IMR-90 (cell line): ENCODE measurements around the gene THADA. TPM values are rescaled to one million over a fixed set of nuclear protein-coding genes. Genes with fewer than 3 reads are reported as not detected.

Source experiments
- ATAC-seq: fragments of 200-7000 bp; cut with Tn5 transposase; 2 replicates; pipeline ENCODE4 v1.9.1; 2020; ENCODE audit warnings: low read depth, mild to moderate bottlenecking, moderate library complexity
- BruUV-seq: library from RNA; stranded (reverse); fragments of 400-500 nt; replicated peaks from 2 replicates; lab custom pipeline; 2021; lab: Mats Ljungman, UMichigan
- CTCF ChIA-PET: fragments of 300-600 bp; formaldehyde crosslinking; extraction: SDS; loops from one replicate; lab custom pipeline; 2021; ENCODE audit warnings: antibody characterized with exemption; lab: Yijun Ruan, JAX
- POLR2A ChIA-PET: fragments of 300-600 bp; sonication (Branson Sonifier 250); formaldehyde crosslinking; loops from one replicate; lab custom pipeline; 2022; ENCODE audit warnings: antibody characterized with exemption; ENCODE audit not compliant: unreplicated experiment; lab: Charles Lee
- DNase-seq: peaks from one replicate; pipeline ENCODE4 v3.0.0; 2013
- H2AFZ ChIP-seq: replicated peaks from 2 replicates; pipeline ENCODE3; 2013; ENCODE audit warnings: low read length, mild to moderate bottlenecking; ENCODE audit not compliant: poor library complexity
- H2AK5ac ChIP-seq: 2 replicates; pipeline ENCODE4 v1.6.1; 2013; ENCODE audit warnings: low read depth, low read length, inconsistent platforms
- H2AK9ac ChIP-seq: replicated peaks from 2 replicates; pipeline ENCODE3; 2013; ENCODE audit warnings: mild to moderate bottlenecking, low read depth, low read length, moderate library complexity; ENCODE audit not compliant: poor library complexity
- H2BK120ac ChIP-seq: 2 replicates; pipeline ENCODE4 v1.6.1; 2013; ENCODE audit warnings: low read depth, low read length, inconsistent platforms
- H2BK15ac ChIP-seq: 3 replicates; pipeline ENCODE4 v1.6.1; 2013; ENCODE audit warnings: low read depth, low read length, inconsistent platforms
- H2BK20ac ChIP-seq: 2 replicates; pipeline ENCODE4 v1.6.1; 2013; ENCODE audit warnings: low read depth, mild to moderate bottlenecking, inconsistent platforms, low read length, moderate library complexity
- H2BK5ac ChIP-seq: 2 replicates; pipeline ENCODE4 v1.6.1; 2013; ENCODE audit warnings: mild to moderate bottlenecking, low read depth, low read length, inconsistent platforms; ENCODE audit not compliant: poor library complexity, severe bottlenecking
- H3K14ac ChIP-seq: replicated peaks from 2 replicates; pipeline ENCODE4 v1.6.1; 2013; ENCODE audit warnings: low read depth, low read length, inconsistent platforms
- H3K18ac ChIP-seq: 2 replicates; pipeline ENCODE4 v1.6.1; 2013; ENCODE audit warnings: low read depth, low read length, control low read depth
- H3K23ac ChIP-seq: 2 replicates; pipeline ENCODE4 v1.6.1; 2013; ENCODE audit warnings: low read depth, low read length, inconsistent platforms
- H3K27ac ChIP-seq: 2 replicates; pipeline ENCODE4 v1.5.1; 2013; ENCODE audit warnings: mild to moderate bottlenecking, control low read depth, low read length; ENCODE audit not compliant: insufficient read depth
- H3K27me3 ChIP-seq: 2 replicates; pipeline ENCODE4 v1.6.1; 2013; ENCODE audit warnings: low read length; ENCODE audit not compliant: control insufficient read depth, insufficient read depth
- H3K36me3 ChIP-seq: 2 replicates; pipeline ENCODE4 v1.6.1; 2013; ENCODE audit warnings: low read length, mixed read lengths; ENCODE audit not compliant: control insufficient read depth, insufficient read depth
- H3K4ac ChIP-seq: 2 replicates; pipeline ENCODE4 v1.6.1; 2013; ENCODE audit warnings: low read depth, low read length, inconsistent platforms
- H3K4me1 ChIP-seq: 2 replicates; pipeline ENCODE4 v1.6.1; 2013; ENCODE audit warnings: low read length, mixed read lengths; ENCODE audit not compliant: control insufficient read depth, insufficient read depth
- H3K4me2 ChIP-seq: 2 replicates; pipeline ENCODE4 v1.6.1; 2013; ENCODE audit warnings: low read depth, mild to moderate bottlenecking, control low read depth, low read length, moderate library complexity
- H3K4me3 ChIP-seq: 2 replicates; pipeline ENCODE4 v1.5.1; 2013; ENCODE audit warnings: low read depth, mild to moderate bottlenecking, control low read depth, low read length, moderate library complexity; ENCODE audit not compliant: insufficient read depth
- H3K56ac ChIP-seq: 2 replicates; pipeline ENCODE4 v1.6.1; 2013; ENCODE audit warnings: low read length, inconsistent platforms; ENCODE audit not compliant: insufficient read depth; ENCODE audit errors: extremely low read depth
- H3K79me1 ChIP-seq, 2 experiments: 2 replicates each; pipeline ENCODE4 v1.6.1; 2013; ENCODE audit warnings: low read length in 2 of 2, inconsistent platforms in 1 of 2, low read depth in 1 of 2
- H3K9ac ChIP-seq: 2 replicates; pipeline ENCODE4 v1.6.1; 2013; ENCODE audit warnings: low read depth, low read length, control low read depth
- H3K9me1 ChIP-seq: 2 replicates; pipeline ENCODE4 v1.6.1; 2013; ENCODE audit warnings: low read length, inconsistent platforms; ENCODE audit not compliant: insufficient read depth
- H3K9me3 ChIP-seq: 2 replicates; pipeline ENCODE4 v1.6.1; 2013; ENCODE audit warnings: low read length; ENCODE audit not compliant: control insufficient read depth, insufficient read depth
- H4K20me1 ChIP-seq: 2 replicates; pipeline ENCODE4 v1.6.1; 2013; ENCODE audit warnings: low read length, inconsistent platforms; ENCODE audit not compliant: insufficient read depth
- H4K5ac ChIP-seq: 2 replicates; pipeline ENCODE4 v1.6.1; 2013; ENCODE audit warnings: mild to moderate bottlenecking, low read depth, low read length, control low read depth
- H4K8ac ChIP-seq, 2 experiments: 2 replicates each; pipeline ENCODE4 v1.6.1; 2013; ENCODE audit warnings: low read depth in 2 of 2, low read length in 2 of 2, control low read depth in 1 of 2, inconsistent platforms in 1 of 2
- H4K91ac ChIP-seq: 2 replicates; pipeline ENCODE4 v1.6.1; 2013; ENCODE audit warnings: low read depth, low read length, inconsistent platforms; ENCODE audit not compliant: insufficient read depth
- CHD1 ChIP-seq: IDR thresholded peaks from 2 replicates; pipeline ENCODE4 v1.6.1; 2012; ENCODE audit warnings: low read depth, low read length, improper control_type of control experiment
- MAFK ChIP-seq: IDR thresholded peaks from 2 replicates; pipeline ENCODE4 v1.6.1; 2012; ENCODE audit warnings: low read depth, low read length, improper control_type of control experiment
- MAZ ChIP-seq: IDR thresholded peaks from 2 replicates; pipeline ENCODE4 v1.6.1; 2012; ENCODE audit warnings: low read depth, mild to moderate bottlenecking, low read length, improper control_type of control experiment, moderate library complexity, borderline replicate concordance
- MXI1 ChIP-seq: IDR thresholded peaks from 2 replicates; pipeline ENCODE4 v1.6.1; 2012; ENCODE audit warnings: low read depth, mild to moderate bottlenecking, low read length, moderate library complexity, borderline replicate concordance
- NFE2L2 ChIP-seq: fragments of 150-350 bp; IDR thresholded peaks from 2 replicates; pipeline ENCODE4 v1.6.1; 2016; ENCODE audit warnings: low read depth, mild to moderate bottlenecking, low read length
- RAD21 ChIP-seq: IDR thresholded peaks from 2 replicates; pipeline ENCODE4 v1.6.1; 2012; ENCODE audit warnings: low read length, improper control_type of control experiment
- RCOR1 ChIP-seq: IDR thresholded peaks from 2 replicates; pipeline ENCODE4 v1.6.1; 2012; ENCODE audit warnings: mild to moderate bottlenecking, low read length, improper control_type of control experiment; ENCODE audit not compliant: insufficient replicate concordance
- RFX5 ChIP-seq: IDR thresholded peaks from 2 replicates; pipeline ENCODE4 v1.8.0; 2012; ENCODE audit warnings: low read depth, mild to moderate bottlenecking, low read length, moderate library complexity
- SMC3 ChIP-seq: fragments of 150-350 bp; IDR thresholded peaks from 2 replicates; pipeline ENCODE4 v1.6.1; 2016; ENCODE audit warnings: low read depth, mild to moderate bottlenecking, antibody characterized with exemption, low read length, moderate library complexity
- WGBS, 2 experiments: methylation state at CpG; one replicate each; pipeline versions ENCODE4 v1.1.5 to v1.1.7; 2013; ENCODE audit warnings: missing lambda C conversion rate in 2 of 2; ENCODE audit not compliant: insufficient read length in 1 of 2; ENCODE audit errors: extremely low coverage in 2 of 2; 5-methylcytosine and 5-hydroxymethylcytosine counted together
- dilution Hi-C: fragments of 300-500 bp; cut with HindIII; formaldehyde crosslinking; loops from one replicate; pipeline ENCODE4 v1.14.3; 2018; ENCODE audit warnings: low sequenced_read_pairs; ENCODE audit not compliant: unreplicated experiment
- in situ Hi-C: fragments of 300-500 bp; cut with MboI; formaldehyde crosslinking; loops from 3 replicates; pipeline ENCODE4 v1.14.3; 2019; ENCODE audit warnings: low sequenced_read_pairs, inconsistent platforms, mixed read lengths
- intact Hi-C: fragments of 100-400 bp; cut with micrococcal nuclease; formaldehyde crosslinking; loops from 2 replicates; pipeline ENCODE4 v1.10.0; 2022
- polyA plus RNA-seq, 3 experiments: library from polyadenylated mRNA; depleted of rRNA; stranded (reverse); fragments of >200 nt; gene quantifications; 2 replicates each; pipeline ENCODE4 v1.2.3, GENCODE V29; 2012; ENCODE audit warnings: low replicate concordance in 1 of 3
- total RNA-seq: library from RNA; depleted of rRNA; stranded (reverse); fragments of >200 nt; gene quantifications from 2 replicates; pipeline ENCODE4 v1.2.3, GENCODE V29; 2012
- TF ChIP-seq, protein P1 (sequence below): fragments of 150-350 bp; IDR thresholded peaks from 2 replicates; pipeline ENCODE4 v1.6.1; 2017; ENCODE audit warnings: mild to moderate bottlenecking, antibody characterized with exemption, low read length, low read depth
- TF ChIP-seq, protein P2 (sequence below): conservative IDR thresholded peaks from 2 replicates; pipeline ENCODE4 v1.5.1; 2012; ENCODE audit warnings: mild to moderate bottlenecking, low read depth, low read length, improper control_type of control experiment

The THADA gene
- total and polyA plus RNA-seq, 2 of the 4 experiments (the other 2 are of a cell fraction), result 10.5 to 21.3 TPM

DNA sequence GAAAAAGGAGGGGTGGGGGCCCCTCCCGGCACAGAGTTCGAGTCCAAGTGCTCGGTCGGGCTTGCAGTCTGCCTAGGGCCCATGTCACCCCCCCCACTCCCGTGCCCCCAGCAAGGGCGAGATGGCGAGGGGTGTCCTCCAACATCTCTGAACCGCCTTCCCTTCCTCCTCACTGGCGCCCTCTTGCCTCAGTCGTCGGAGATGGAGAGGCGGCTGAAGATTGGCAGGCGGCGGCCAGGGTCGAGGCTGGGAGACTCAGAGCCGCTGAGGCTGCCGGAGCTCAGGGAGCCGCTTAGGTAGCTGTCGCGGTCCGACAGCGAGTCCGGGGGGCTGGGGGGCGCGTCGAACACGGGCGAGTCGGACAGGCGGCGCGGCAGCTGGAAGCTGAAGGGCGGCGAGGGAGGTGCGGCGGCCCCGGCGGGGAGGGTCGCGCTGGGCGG, 371.7 kb downstream of the THADA start (continued):
- TF ChIP-seq CHD1, result no peak; the same call in 1 of the 2 replicates
- TF ChIP-seq MXI1, result no peak
- no peak for TF ChIP-seq NFE2L2
- TF ChIP-seq SMC3, result peak; percentile 56
- peak; percentile 58 for TF ChIP-seq RAD21

DNA sequence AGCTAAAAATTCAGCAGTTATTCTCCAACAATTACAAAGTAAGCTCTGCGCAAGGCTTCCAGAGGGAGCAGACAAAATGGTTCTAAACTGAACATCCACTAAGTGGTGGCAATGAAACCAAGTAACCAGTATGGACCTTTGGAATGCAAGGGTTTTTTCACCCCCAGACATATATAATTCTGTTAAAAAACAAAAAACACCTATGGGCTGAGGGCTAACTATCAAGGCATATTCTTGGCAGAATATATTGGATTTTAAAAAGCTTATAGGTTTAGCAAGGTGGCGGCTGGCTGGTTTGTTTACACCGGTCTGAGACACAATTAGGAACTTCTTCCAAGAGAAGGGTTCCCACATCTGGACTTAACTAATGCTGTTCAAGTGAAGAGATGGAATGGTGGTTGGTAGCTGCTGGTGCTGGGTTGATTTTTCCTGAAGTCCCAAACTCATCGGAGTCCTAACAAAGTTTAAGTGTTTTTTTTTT, 372.3 kb downstream of the THADA start:
- H2BK120ac ChIP-seq, result peak overlapping the region; percentile 23
- DNase-seq (peak; percentile 57), ATAC-seq (no peak)
- H4K5ac ChIP-seq, result 0 out of 2 replicates have a peak overlapping the region, but pooled peaks have one; percentile 10
- peak overlapping the region; percentile 98 for H2BK5ac ChIP-seq
- in situ Hi-C loops, result loop anchor here (10.0 kb wide), 2 partner anchors 149 to 249 kb away; no protein-coding TSS in a partner anchor
- no peaks in the 10 kb centered on the region for H3K9me3 ChIP-seq
- no peak overlapping the region for H2AK9ac ChIP-seq
- H3K56ac ChIP-seq, result peak overlapping the region; percentile 77; the same call in 1 of the 2 replicates
- H2BK15ac ChIP-seq, result peak overlapping the region; percentile 7; the same call in 1 of the 3 replicates
- CTCF ChIA-PET, result interaction anchor here (0.6 to 2.2 kb wide), 2 partner anchors 97 to 248 kb away, joined by 4 to 8 read pairs; no protein-coding TSS in a partner anchor
- H3K18ac ChIP-seq, result peak overlapping the region; percentile 76
- BruUV-seq, result no TSS peak
- H3K4me1 ChIP-seq, result peaks cover 20% of the 10 kb centered on the region
- peak overlapping the region; percentile 97 for H3K23ac ChIP-seq
- peak overlapping the region; percentile 73 for H3K14ac ChIP-seq
- H3K9ac ChIP-seq, result peak overlapping the region; percentile 91
- peak overlapping the region; percentile 96 for H3K27ac ChIP-seq
- POLR2A ChIA-PET, result interaction anchor here (0.5 to 1.0 kb wide), 3 partner anchors 244 to 257 kb away, joined by 3 to 7 read pairs (median 4); no protein-coding TSS in a partner anchor
- H4K91ac ChIP-seq, result peak overlapping the region; percentile 30; the same call in 1 of the 2 replicates
- H4K8ac ChIP-seq, result peak overlapping the region in 1 of 2 experiments; percentile 69; a peak in 2 of 4 replicates
- H2AFZ ChIP-seq, result no peak overlapping the region
- H3K79me1 ChIP-seq, result peaks cover 15 to 21% of the 10 kb centered on the region in 2 experiments
- peak overlapping the region; percentile 58 for H2BK20ac ChIP-seq
- H3K4me2 ChIP-seq, result peak overlapping the region; percentile 78; the same call in 1 of the 2 replicates
- peaks cover 24% of the 10 kb centered on the region for H3K36me3 ChIP-seq
- intact Hi-C loops, result loop anchor here (1.0 to 5.0 kb wide), 2 partner anchors 136 to 276 kb away; no protein-coding TSS in a partner anchor
- H3K4ac ChIP-seq, result peak overlapping the region; percentile 73; the same call in 1 of the 2 replicates
- dilution Hi-C loops, result no loop called here
- H2AK5ac ChIP-seq, result no peak overlapping the region
- peak overlapping the region; percentile 87 for H3K4me3 ChIP-seq
- H4K20me1 ChIP-seq, result peaks cover 37% of the 10 kb centered on the region
- H3K9me1 ChIP-seq, result peaks cover 9% of the 10 kb centered on the region
- WGBS, 2 experiments, result 0% methylated on average over 2 of the region's 4 CpGs; no CpG with 5 or more reads in 1 of the 2 experiments
- no peaks in the 10 kb centered on the region for H3K27me3 ChIP-seq
- TF ChIP-seq RCOR1, result no peak
- TF ChIP-seq, protein P1, sequence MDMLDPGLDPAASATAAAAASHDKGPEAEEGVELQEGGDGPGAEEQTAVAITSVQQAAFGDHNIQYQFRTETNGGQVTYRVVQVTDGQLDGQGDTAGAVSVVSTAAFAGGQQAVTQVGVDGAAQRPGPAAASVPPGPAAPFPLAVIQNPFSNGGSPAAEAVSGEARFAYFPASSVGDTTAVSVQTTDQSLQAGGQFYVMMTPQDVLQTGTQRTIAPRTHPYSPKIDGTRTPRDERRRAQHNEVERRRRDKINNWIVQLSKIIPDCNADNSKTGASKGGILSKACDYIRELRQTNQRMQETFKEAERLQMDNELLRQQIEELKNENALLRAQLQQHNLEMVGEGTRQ, result no peak
- TF ChIP-seq MAFK, result no peak
- no peak for TF ChIP-seq MAZ
- TF ChIP-seq CHD1, result no peak
- no peak for TF ChIP-seq RFX5
- TF ChIP-seq, protein P2, sequence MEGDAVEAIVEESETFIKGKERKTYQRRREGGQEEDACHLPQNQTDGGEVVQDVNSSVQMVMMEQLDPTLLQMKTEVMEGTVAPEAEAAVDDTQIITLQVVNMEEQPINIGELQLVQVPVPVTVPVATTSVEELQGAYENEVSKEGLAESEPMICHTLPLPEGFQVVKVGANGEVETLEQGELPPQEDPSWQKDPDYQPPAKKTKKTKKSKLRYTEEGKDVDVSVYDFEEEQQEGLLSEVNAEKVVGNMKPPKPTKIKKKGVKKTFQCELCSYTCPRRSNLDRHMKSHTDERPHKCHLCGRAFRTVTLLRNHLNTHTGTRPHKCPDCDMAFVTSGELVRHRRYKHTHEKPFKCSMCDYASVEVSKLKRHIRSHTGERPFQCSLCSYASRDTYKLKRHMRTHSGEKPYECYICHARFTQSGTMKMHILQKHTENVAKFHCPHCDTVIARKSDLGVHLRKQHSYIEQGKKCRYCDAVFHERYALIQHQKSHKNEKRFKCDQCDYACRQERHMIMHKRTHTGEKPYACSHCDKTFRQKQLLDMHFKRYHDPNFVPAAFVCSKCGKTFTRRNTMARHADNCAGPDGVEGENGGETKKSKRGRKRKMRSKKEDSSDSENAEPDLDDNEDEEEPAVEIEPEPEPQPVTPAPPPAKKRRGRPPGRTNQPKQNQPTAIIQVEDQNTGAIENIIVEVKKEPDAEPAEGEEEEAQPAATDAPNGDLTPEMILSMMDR, result no peak; the same call in 1 of the 2 replicates
- TF ChIP-seq MXI1, result no peak
